SK-N-SH (cell line): ENCODE results near the gene SFXN5. TPM values are rescaled to one million over a fixed set of nuclear protein-coding genes. Genes with fewer than 3 reads are reported as not detected.

Source experiments
- CTCF ChIA-PET: fragments of 300-600, 350-600 bp; formaldehyde crosslinking; extraction: SDS; loops from one replicate; lab custom pipeline; 2021; lab: Yijun Ruan, JAX
- POLR2A ChIA-PET: fragments of 350-600 bp; sonication (Branson Sonifier 250); formaldehyde crosslinking; extraction: SDS; loops from one replicate; lab custom pipeline; 2020; ENCODE audit warnings: antibody characterized with exemption, inconsistent platforms; lab: Yijun Ruan, JAX
- DNase-seq: peaks from one replicate; pipeline ENCODE4 v3.0.0; 2012
- H2AFZ ChIP-seq: fragments of 200-600 bp; sonication (generic); 2 replicates; pipeline ENCODE4 v1.8.1; 2016; ENCODE audit warnings: antibody characterized with exemption, mild to moderate bottlenecking, low read depth
- H3F3A ChIP-seq: fragments of 200-600 bp; sonication (generic); replicated peaks from 2 replicates; pipeline ENCODE3; 2016; ENCODE audit warnings: antibody characterized with exemption, mild to moderate bottlenecking; ENCODE audit not compliant: insufficient read depth
- H3K27ac ChIP-seq, 2 experiments: fragments of 200-500 bp in 1 of 2; fragments of 200-600 bp in 1 of 2; sonication (Bioruptor generic) in 1 of 2; sonication (generic), shearing (Covaris generic) in 1 of 2; 2 replicates each; pipeline versions ENCODE4 v1.5.1 to v1.6.1; 2014 to 2016; ENCODE audit warnings: low read depth in 2 of 2, inconsistent platforms in 1 of 2, low read length in 1 of 2, mild to moderate bottlenecking in 1 of 2, mixed read lengths in 1 of 2
- H3K27me3 ChIP-seq: fragments of 200-600 bp; sonication (generic), shearing (Covaris generic); 2 replicates; pipeline ENCODE4 v1.6.1; 2016; ENCODE audit warnings: mixed run types; ENCODE audit not compliant: insufficient read depth
- H3K36me3 ChIP-seq, 2 experiments: fragments of 200-500 bp in 1 of 2; fragments of 200-600 bp in 1 of 2; sonication (Bioruptor generic) in 1 of 2; sonication (generic) in 1 of 2; replicated peaks in 1 of 2; 2 replicates each; pipeline versions ENCODE3 to v1.5.1; 2014 to 2016; ENCODE audit warnings: low read length in 1 of 2, mild to moderate bottlenecking in 1 of 2; ENCODE audit not compliant: insufficient read depth in 2 of 2, control insufficient read depth in 1 of 2
- H3K4me1 ChIP-seq, 2 experiments: fragments of 200-500 bp in 1 of 2; fragments of 200-600 bp in 1 of 2; sonication (Bioruptor generic) in 1 of 2; sonication (generic), shearing (Covaris generic) in 1 of 2; 2 replicates each; pipeline versions ENCODE4 v1.5.1 to v1.6.1; 2014 to 2016; ENCODE audit warnings: low read depth in 1 of 2, low read length in 1 of 2, mixed run types in 1 of 2; ENCODE audit not compliant: insufficient read depth in 2 of 2, control insufficient read depth in 1 of 2
- H3K4me2 ChIP-seq: fragments of 200-600 bp; sonication (generic), shearing (Covaris generic); 2 replicates; pipeline ENCODE4 v1.6.1; 2017; ENCODE audit warnings: mixed run types
- H3K4me3 ChIP-seq, 2 experiments: fragments of 200-500 bp in 1 of 2; fragments of 200-600 bp in 1 of 2; sonication (Bioruptor generic) in 1 of 2; sonication (generic), shearing (Covaris generic) in 1 of 2; 2 replicates each; pipeline versions ENCODE4 v1.5.1 to v1.8.1; 2014 to 2016; ENCODE audit warnings: low read depth in 2 of 2, inconsistent platforms in 1 of 2, low read length in 1 of 2, mild to moderate bottlenecking in 1 of 2, mixed read lengths in 1 of 2, moderate library complexity in 1 of 2
- H3K79me2 ChIP-seq: fragments of 200-600 bp; sonication (generic); 2 replicates; pipeline ENCODE4 v1.8.1; 2017; ENCODE audit warnings: mild to moderate bottlenecking; ENCODE audit not compliant: insufficient read depth
- H3K9ac ChIP-seq: fragments of 200-600 bp; sonication (generic); 2 replicates; pipeline ENCODE4 v1.6.1; 2017; ENCODE audit warnings: mixed run types
- H3K9me2 ChIP-seq: fragments of 200-600 bp; sonication (generic); 2 replicates; pipeline ENCODE4 v1.6.1; 2017; ENCODE audit warnings: mixed run types
- H3K9me3 ChIP-seq: fragments of 200-600 bp; sonication (generic); 2 replicates; pipeline ENCODE4 v1.6.1; 2017; ENCODE audit warnings: mixed run types, mild to moderate bottlenecking, moderate library complexity
- H4K20me1 ChIP-seq: fragments of 200-600 bp; sonication (generic); 2 replicates; pipeline ENCODE4 v1.6.1; 2017; ENCODE audit warnings: mild to moderate bottlenecking, mixed run types; ENCODE audit not compliant: insufficient read depth
- EP300 ChIP-seq, 2 experiments: IDR thresholded peaks; 2 replicates each; pipeline versions ENCODE4 v1.4.0 to v1.6.1; 2012; ENCODE audit warnings: borderline replicate concordance in 1 of 2, low read depth in 1 of 2, low read length in 1 of 2
- FOSL2 ChIP-seq: IDR thresholded peaks from 2 replicates; pipeline ENCODE4 v1.4.0; 2012; ENCODE audit warnings: low read depth, mild to moderate bottlenecking, moderate library complexity, borderline replicate concordance
- JUND ChIP-seq: IDR thresholded peaks from 2 replicates; pipeline ENCODE4 v1.4.0; 2012
- NFIC ChIP-seq: IDR thresholded peaks from 2 replicates; pipeline ENCODE4 v1.4.0; 2012; ENCODE audit warnings: borderline replicate concordance
- POLR2AphosphoS5 ChIP-seq: IDR thresholded peaks from 2 replicates; pipeline ENCODE4 v1.6.1; 2012; ENCODE audit warnings: low read depth, low read length
- RXRA ChIP-seq: IDR thresholded peaks from 2 replicates; pipeline ENCODE4 v1.4.0; 2012; ENCODE audit warnings: low read depth, mild to moderate bottlenecking, borderline replicate concordance
- SIN3A ChIP-seq: IDR thresholded peaks from 2 replicates; pipeline ENCODE4 v1.6.1; 2012; ENCODE audit warnings: low read depth, mild to moderate bottlenecking, low read length, moderate library complexity, borderline replicate concordance
- TAF1 ChIP-seq: IDR thresholded peaks from 2 replicates; pipeline ENCODE4 v1.6.1; 2012; ENCODE audit warnings: low read depth, mild to moderate bottlenecking, low read length, moderate library complexity, borderline replicate concordance
- TCF12 ChIP-seq: IDR thresholded peaks from 2 replicates; pipeline ENCODE4 v1.4.0; 2012
- USF1 ChIP-seq: IDR thresholded peaks from 2 replicates; pipeline ENCODE4 v1.4.0; 2012; ENCODE audit warnings: low read depth, borderline replicate concordance
- WGBS: methylation state at CpG from one replicate; pipeline ENCODE4 v1.1.6; 2017; ENCODE audit warnings: low lambda C conversion rate; 5-methylcytosine and 5-hydroxymethylcytosine counted together
- polyA plus RNA-seq, 3 experiments: library from polyadenylated mRNA; depleted of rRNA; stranded (reverse); fragments of >200 nt; gene quantifications; 2 replicates each; pipeline ENCODE4 v1.2.3, GENCODE V29; 2012
- TF ChIP-seq, protein P1 (sequence below): IDR thresholded peaks from 2 replicates; pipeline ENCODE4 v1.4.0; 2012; ENCODE audit warnings: low read depth
- TF ChIP-seq, protein P2 (sequence below): fragments of 200-600 bp; sonication (generic); IDR thresholded peaks from 2 replicates; pipeline ENCODE4 v1.6.1; 2017; ENCODE audit warnings: antibody characterized with exemption, mild to moderate bottlenecking, moderate library complexity
- TF ChIP-seq, protein P3 (sequence below): IDR thresholded peaks from 2 replicates; pipeline ENCODE4 v1.6.1; 2012; ENCODE audit warnings: mild to moderate bottlenecking, low read depth, low read length, moderate library complexity

Gene SFXN5
- polyA plus RNA-seq, 1 of the 3 experiments (the other 2 are of a cell fraction) = 9.9 TPM

DNA sequence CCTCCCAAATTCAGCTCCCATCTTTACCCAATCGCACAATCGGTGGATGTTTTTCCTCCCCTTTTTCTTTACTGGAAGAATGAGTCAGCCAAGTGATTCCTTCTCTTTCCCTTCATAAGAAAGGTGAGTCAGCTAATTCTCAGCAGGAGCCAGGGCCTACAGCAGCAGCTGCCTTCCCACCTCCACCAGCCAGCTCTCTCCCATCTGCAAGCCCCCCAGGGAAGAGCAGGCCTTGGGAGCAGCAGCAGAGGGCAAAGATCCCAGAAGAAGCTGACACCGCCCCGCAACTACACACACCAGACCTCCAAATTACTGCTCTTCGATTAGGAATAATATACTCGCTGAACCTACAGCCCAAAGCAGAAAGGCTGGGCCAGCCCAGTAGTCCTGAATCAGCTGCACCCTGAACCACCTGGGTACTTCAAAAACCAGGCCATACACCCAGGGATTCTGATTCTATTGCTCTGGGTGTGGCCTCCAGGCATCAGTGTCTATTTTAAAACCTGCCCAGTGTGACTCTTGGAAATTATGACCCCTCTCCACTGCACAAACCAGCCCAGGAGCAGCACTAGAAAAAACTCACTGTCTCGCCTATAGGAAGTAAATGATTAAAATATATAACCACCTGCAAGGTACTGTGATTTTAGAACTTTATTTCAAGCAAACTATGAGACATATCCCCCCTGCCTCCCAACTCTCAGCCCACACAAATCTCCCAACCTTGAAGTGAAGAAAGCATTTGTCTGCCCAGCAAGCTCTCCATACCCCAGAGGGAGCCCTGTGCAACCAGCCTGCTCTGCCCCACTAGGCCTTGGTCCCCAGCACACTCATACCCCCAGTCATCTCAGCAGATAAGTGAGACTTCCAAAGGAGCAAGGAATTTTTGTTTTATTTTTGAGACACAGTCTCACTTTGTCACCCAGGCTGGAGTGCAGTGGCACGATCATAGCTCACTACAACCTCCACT lies 7.3 kb downstream of the SFXN5 start:
- H2AFZ ChIP-seq = peak overlapping the region; percentile 50
- 50% methylated on average over 8 of the region's 8 CpGs for WGBS

More for the DNA sequence above, 7.3 kb downstream of the SFXN5 start:
- Histone ChIP-seq H3K79me2 (peaks cover 84% of the 10 kb centered on the region), H3K27me3 (no peaks in the 10 kb centered on the region), H3F3A (peaks cover 13% of the 10 kb centered on the region), H3K36me3 (no peaks in the 10 kb centered on the region), H3K9me2 (no peaks in the 10 kb centered on the region), H3K9me3 (no peaks in the 10 kb centered on the region)
- CTCF ChIA-PET = interaction anchor here (1.0 to 3.4 kb wide), 7 partner anchors 21 to 171 kb away, joined by 3 to 15 read pairs (median 4); no protein-coding TSS in a partner anchor
- no peak for DNase-seq
- POLR2A ChIA-PET = no interaction called here
- TF ChIP-seq, protein P1, sequence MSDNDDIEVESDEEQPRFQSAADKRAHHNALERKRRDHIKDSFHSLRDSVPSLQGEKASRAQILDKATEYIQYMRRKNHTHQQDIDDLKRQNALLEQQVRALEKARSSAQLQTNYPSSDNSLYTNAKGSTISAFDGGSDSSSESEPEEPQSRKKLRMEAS = peak; percentile 44; the same call in 1 of the 2 replicates
- TF ChIP-seq EP300 (IDR thresholded peaks at IDR 0.05; ENCODE audit: borderline replicate concordance in 1 of 2, low read depth in 1 of 2, low read length in 1 of 2) (0 out of 4 replicates have a peak, but pooled peaks of 1 of the 2 experiments have one; percentile 39), TAF1 (peak; percentile 10; the same call in 1 of the 2 replicates), SIN3A (peak; percentile 30; the same call in 1 of the 2 replicates), RXRA (no peak), POLR2AphosphoS5 (peak; percentile 52), JUND (peak; percentile 81), USF1 (no peak), TCF12 (peak; percentile 81), NFIC (peak; percentile 55; the same call in 1 of the 2 replicates), FOSL2 (peak; percentile 93)
- TF ChIP-seq, protein P2, sequence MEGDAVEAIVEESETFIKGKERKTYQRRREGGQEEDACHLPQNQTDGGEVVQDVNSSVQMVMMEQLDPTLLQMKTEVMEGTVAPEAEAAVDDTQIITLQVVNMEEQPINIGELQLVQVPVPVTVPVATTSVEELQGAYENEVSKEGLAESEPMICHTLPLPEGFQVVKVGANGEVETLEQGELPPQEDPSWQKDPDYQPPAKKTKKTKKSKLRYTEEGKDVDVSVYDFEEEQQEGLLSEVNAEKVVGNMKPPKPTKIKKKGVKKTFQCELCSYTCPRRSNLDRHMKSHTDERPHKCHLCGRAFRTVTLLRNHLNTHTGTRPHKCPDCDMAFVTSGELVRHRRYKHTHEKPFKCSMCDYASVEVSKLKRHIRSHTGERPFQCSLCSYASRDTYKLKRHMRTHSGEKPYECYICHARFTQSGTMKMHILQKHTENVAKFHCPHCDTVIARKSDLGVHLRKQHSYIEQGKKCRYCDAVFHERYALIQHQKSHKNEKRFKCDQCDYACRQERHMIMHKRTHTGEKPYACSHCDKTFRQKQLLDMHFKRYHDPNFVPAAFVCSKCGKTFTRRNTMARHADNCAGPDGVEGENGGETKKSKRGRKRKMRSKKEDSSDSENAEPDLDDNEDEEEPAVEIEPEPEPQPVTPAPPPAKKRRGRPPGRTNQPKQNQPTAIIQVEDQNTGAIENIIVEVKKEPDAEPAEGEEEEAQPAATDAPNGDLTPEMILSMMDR = no peak
- TF ChIP-seq, protein P3, sequence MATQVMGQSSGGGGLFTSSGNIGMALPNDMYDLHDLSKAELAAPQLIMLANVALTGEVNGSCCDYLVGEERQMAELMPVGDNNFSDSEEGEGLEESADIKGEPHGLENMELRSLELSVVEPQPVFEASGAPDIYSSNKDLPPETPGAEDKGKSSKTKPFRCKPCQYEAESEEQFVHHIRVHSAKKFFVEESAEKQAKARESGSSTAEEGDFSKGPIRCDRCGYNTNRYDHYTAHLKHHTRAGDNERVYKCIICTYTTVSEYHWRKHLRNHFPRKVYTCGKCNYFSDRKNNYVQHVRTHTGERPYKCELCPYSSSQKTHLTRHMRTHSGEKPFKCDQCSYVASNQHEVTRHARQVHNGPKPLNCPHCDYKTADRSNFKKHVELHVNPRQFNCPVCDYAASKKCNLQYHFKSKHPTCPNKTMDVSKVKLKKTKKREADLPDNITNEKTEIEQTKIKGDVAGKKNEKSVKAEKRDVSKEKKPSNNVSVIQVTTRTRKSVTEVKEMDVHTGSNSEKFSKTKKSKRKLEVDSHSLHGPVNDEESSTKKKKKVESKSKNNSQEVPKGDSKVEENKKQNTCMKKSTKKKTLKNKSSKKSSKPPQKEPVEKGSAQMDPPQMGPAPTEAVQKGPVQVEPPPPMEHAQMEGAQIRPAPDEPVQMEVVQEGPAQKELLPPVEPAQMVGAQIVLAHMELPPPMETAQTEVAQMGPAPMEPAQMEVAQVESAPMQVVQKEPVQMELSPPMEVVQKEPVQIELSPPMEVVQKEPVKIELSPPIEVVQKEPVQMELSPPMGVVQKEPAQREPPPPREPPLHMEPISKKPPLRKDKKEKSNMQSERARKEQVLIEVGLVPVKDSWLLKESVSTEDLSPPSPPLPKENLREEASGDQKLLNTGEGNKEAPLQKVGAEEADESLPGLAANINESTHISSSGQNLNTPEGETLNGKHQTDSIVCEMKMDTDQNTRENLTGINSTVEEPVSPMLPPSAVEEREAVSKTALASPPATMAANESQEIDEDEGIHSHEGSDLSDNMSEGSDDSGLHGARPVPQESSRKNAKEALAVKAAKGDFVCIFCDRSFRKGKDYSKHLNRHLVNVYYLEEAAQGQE = 0 out of 2 replicates have a peak, but pooled peaks have one; percentile 26
- TF ChIP-seq, all 33 proteins: peak for 10
- Histone ChIP-seq H4K20me1 (no peaks in the 10 kb centered on the region), H3K4me1 (peaks cover 4 to 24% of the 10 kb centered on the region in 2 experiments; a peak in 3 of 4 replicates), H3K4me2 (peak overlapping the region; percentile 66), H3K9ac (peak overlapping the region; percentile 43), H3K4me3 (no peak overlapping the region), H3K27ac (peak overlapping the region; percentile 54 to 83)
